HepG2 (cell line): ENCODE data around the gene FAM168A. TPM values are rescaled to one million over a fixed set of nuclear protein-coding genes. Genes with fewer than 3 reads are reported as not detected.

ENCODE experiments used
- ATAC-seq: fragments of 200-7000 bp; cut with Tn5 transposase; 3 replicates; pipeline ENCODE4 v1.9.1; 2020; ENCODE audit warnings: mild to moderate bottlenecking, moderate library complexity
- BruUV-seq: library from RNA; stranded (reverse); fragments of 400-500 nt; replicated peaks from 2 replicates; lab custom pipeline; 2021; lab: Mats Ljungman, UMichigan
- CTCF ChIA-PET: fragments of 300-600 bp; formaldehyde crosslinking; extraction: SDS; loops from one replicate; lab custom pipeline; 2021; ENCODE audit warnings: low total read pairs, inconsistent platforms, low intra/inter-chr PET ratio; lab: Yijun Ruan, JAX
- POLR2A ChIA-PET: fragments of 350-600 bp; sonication (Branson Sonifier 250); formaldehyde crosslinking; loops from one replicate; lab custom pipeline; 2020; ENCODE audit warnings: antibody characterized with exemption, inconsistent platforms; lab: Yijun Ruan, JAX
- DNase-seq: peaks from one replicate; pipeline ENCODE4 v3.0.0-alpha.2; 2015; ENCODE audit warnings: low spot score
- FAIRE-seq: peaks from 3 replicates; lab custom pipeline; 2011; peaks lifted over from hg19 to GRCh38; lab: Jason Lieb, UNC
- H2AFZ ChIP-seq: one replicate; pipeline ENCODE4 v1.6.1; 2011; ENCODE audit warnings: low read length, inconsistent platforms
- H3K27ac ChIP-seq: fragments of 300-600 bp; 3 replicates; pipeline ENCODE4 v1.8.0; 2011; ENCODE audit warnings: mixed run types, mild to moderate bottlenecking, mixed read lengths, low read length, inconsistent platforms; ENCODE audit not compliant: insufficient read depth; ENCODE audit errors: extremely low read length
- H3K27me3 ChIP-seq, 2 experiments: fragments of 200-600 bp in 1 of 2; 2 replicates in 1 of 2; 3 replicates in 1 of 2; pipeline versions ENCODE4 v1.6.0 to v1.8.0; 2011; ENCODE audit warnings: low read length in 2 of 2, mild to moderate bottlenecking in 2 of 2, moderate library complexity in 2 of 2, inconsistent platforms in 1 of 2; ENCODE audit not compliant: insufficient read depth in 2 of 2, control insufficient read depth in 1 of 2
- H3K36me3 ChIP-seq, 2 experiments: fragments of 200-600 bp in 1 of 2; replicated peaks in 1 of 2; 2 replicates in 1 of 2; 3 replicates in 1 of 2; pipeline versions ENCODE4 v1.5.1 to v1.8.0; 2011; ENCODE audit warnings: low read length in 2 of 2, inconsistent platforms in 1 of 2; ENCODE audit not compliant: insufficient read depth in 2 of 2, control insufficient read depth in 1 of 2
- H3K4me1 ChIP-seq: 2 replicates; pipeline ENCODE4 v1.5.1; 2012; ENCODE audit warnings: low read length, inconsistent platforms; ENCODE audit not compliant: insufficient read depth
- H3K4me2 ChIP-seq: 2 replicates; pipeline ENCODE4 v1.6.0; 2011; ENCODE audit warnings: low read depth, low read length, inconsistent platforms
- H3K4me3 ChIP-seq, 3 experiments: fragments of 200-600 bp in 1 of 3; sonication (generic), shearing (Covaris generic) in 1 of 3; replicated peaks in 1 of 3; 2 replicates each; pipeline ENCODE4 v1.5.1; 2011 to 2016; ENCODE audit warnings: low read length in 3 of 3, inconsistent platforms in 2 of 3, low read depth in 2 of 3, mild to moderate bottlenecking in 2 of 3, control low read depth in 1 of 3, mixed read lengths in 1 of 3; ENCODE audit not compliant: insufficient read depth in 1 of 3
- H3K79me2 ChIP-seq: one replicate; pipeline ENCODE4 v1.6.1; 2011; ENCODE audit warnings: low read length, inconsistent platforms; ENCODE audit not compliant: insufficient read depth
- H3K9ac ChIP-seq: 2 replicates; pipeline ENCODE4 v1.6.0; 2011; ENCODE audit warnings: mild to moderate bottlenecking, low read depth, low read length, inconsistent platforms; ENCODE audit not compliant: insufficient read depth
- H3K9me3 ChIP-seq: 2 replicates; pipeline ENCODE4 v1.5.1; 2012; ENCODE audit warnings: mild to moderate bottlenecking, low read length
- H4K20me1 ChIP-seq: 2 replicates; pipeline ENCODE4 v1.6.0; 2011; ENCODE audit warnings: inconsistent platforms, mild to moderate bottlenecking, low read length, moderate library complexity; ENCODE audit not compliant: insufficient read depth
- CAMTA2 ChIP-seq: sonication (generic); formaldehyde crosslinking; IDR thresholded peaks from 2 replicates; pipeline ENCODE4 v1.4.0; 2020; ENCODE audit warnings: mild to moderate bottlenecking, missing genetic modification reagents, borderline replicate concordance
- CREBL2 ChIP-seq: sonication (generic); formaldehyde crosslinking; IDR thresholded peaks from 2 replicates; pipeline ENCODE4 v1.8.1; 2023; ENCODE audit warnings: missing genetic modification reagents, mild to moderate bottlenecking, borderline replicate concordance
- E2F5 ChIP-seq: sonication (generic); formaldehyde crosslinking; conservative IDR thresholded peaks from 2 replicates; pipeline ENCODE4 v1.4.0; 2020; ENCODE audit warnings: missing genetic modification reagents
- EZH2 ChIP-seq: conservative IDR thresholded peaks from 2 replicates; pipeline ENCODE4 v1.6.1; 2012; ENCODE audit warnings: mild to moderate bottlenecking, low read depth, low read length, moderate library complexity
- HBP1 ChIP-seq: IDR thresholded peaks from 2 replicates; pipeline ENCODE4 v1.6.1; 2016; ENCODE audit warnings: low read depth, control low read depth
- HMG20B ChIP-seq: conservative IDR thresholded peaks from 2 replicates; pipeline ENCODE4 v1.6.1; 2016; ENCODE audit warnings: missing genetic modification reagents, missing compliant biosample characterization
- HMGA1 ChIP-seq: sonication (generic); formaldehyde crosslinking; conservative IDR thresholded peaks from 2 replicates; pipeline ENCODE4 v1.4.0; 2020; ENCODE audit warnings: missing genetic modification reagents
- HOXD1 ChIP-seq: sonication (generic); formaldehyde crosslinking; IDR thresholded peaks from 2 replicates; pipeline ENCODE4 v1.5.0; 2020; ENCODE audit warnings: missing genetic modification reagents
- IRX3 ChIP-seq: sonication (generic); formaldehyde crosslinking; IDR thresholded peaks from 2 replicates; pipeline ENCODE4 v1.8.1; 2023; ENCODE audit warnings: mild to moderate bottlenecking, low read depth, missing genetic modification reagents, borderline replicate concordance
- KDM4B ChIP-seq: sonication (generic); formaldehyde crosslinking; IDR thresholded peaks from 2 replicates; pipeline ENCODE4 v1.4.0; 2020; ENCODE audit warnings: missing genetic modification reagents
- MBNL3 ChIP-seq: fragments of 250-450 bp; sonication (Bioruptor Pico); conservative IDR thresholded peaks from 2 replicates; pipeline ENCODE4 v1.8.0; 2022; ENCODE audit warnings: mild to moderate bottlenecking, inconsistent platforms
- MEF2D ChIP-seq: sonication (generic); formaldehyde crosslinking; IDR thresholded peaks from 2 replicates; pipeline ENCODE4 v1.5.1; 2020; ENCODE audit warnings: mild to moderate bottlenecking, missing genetic modification reagents
- SRSF9 ChIP-seq: fragments of 200-400 bp; formaldehyde crosslinking; IDR thresholded peaks from 2 replicates; pipeline ENCODE4 v1.6.1; 2018; ENCODE audit warnings: borderline replicate concordance, mild to moderate bottlenecking, low read depth, low read length; ENCODE audit not compliant: insufficient read depth, poor library complexity, severe bottlenecking
- TBP ChIP-seq: sonication (generic); formaldehyde crosslinking; IDR thresholded peaks from 2 replicates; pipeline ENCODE4 v1.5.0; 2020; ENCODE audit warnings: missing genetic modification reagents
- THRA ChIP-seq: sonication (generic); formaldehyde crosslinking; IDR thresholded peaks from 2 replicates; pipeline ENCODE4 v1.4.0; 2020; ENCODE audit warnings: missing genetic modification reagents, borderline replicate concordance
- THYN1 ChIP-seq: sonication (generic); formaldehyde crosslinking; IDR thresholded peaks from 2 replicates; pipeline ENCODE4 v1.8.1; 2023; ENCODE audit warnings: low read depth, mild to moderate bottlenecking, moderate library complexity, missing genetic modification reagents, borderline replicate concordance
- ZNF20 ChIP-seq: sonication (generic); formaldehyde crosslinking; IDR thresholded peaks from 2 replicates; pipeline ENCODE4 v1.4.0; 2020; ENCODE audit warnings: mild to moderate bottlenecking, moderate library complexity, missing genetic modification reagents
- ZNF350 ChIP-seq: sonication (generic); formaldehyde crosslinking; IDR thresholded peaks from 2 replicates; pipeline ENCODE4 v1.4.0; 2020; ENCODE audit warnings: mild to moderate bottlenecking, low read depth, missing genetic modification reagents, borderline replicate concordance
- ZSCAN12 ChIP-seq: sonication (generic); formaldehyde crosslinking; IDR thresholded peaks from 2 replicates; pipeline ENCODE4 v1.9.0; 2021; ENCODE audit warnings: mild to moderate bottlenecking, missing genetic modification reagents
- ZSCAN22 ChIP-seq: sonication (generic); formaldehyde crosslinking; IDR thresholded peaks from 2 replicates; pipeline ENCODE4 v1.4.0; 2020; ENCODE audit warnings: mild to moderate bottlenecking, missing genetic modification reagents
- WGBS: methylation state at CpG from one replicate; pipeline ENCODE4 v1.1.6; 2017; ENCODE audit warnings: low lambda C conversion rate; 5-methylcytosine and 5-hydroxymethylcytosine counted together
- in situ Hi-C: cut with HindIII; loops from 2 replicates; pipeline ENCODE4 v1.10.0; 2017; ENCODE audit warnings: low pct_unique_long_range_greater_than_20kb; ENCODE audit not compliant: extremely low pct_ligation_motif_present
- intact Hi-C: fragments of 100-400 bp; cut with micrococcal nuclease; formaldehyde crosslinking; loops from one replicate; pipeline ENCODE4 v1.10.0; 2022; ENCODE audit not compliant: unreplicated experiment
- polyA plus RNA-seq, 8 experiments: library from polyadenylated mRNA; depleted of rRNA in 3 of 8; stranded (reverse) in 7 of 8; unstranded in 1 of 8; fragments of >200 nt; fragmentation: Illumina TruSeq in 4 of 8; extraction: Trizol in 4 of 8; gene quantifications; 2 replicates each; pipeline versions ENCODE4 v1.2.1 to v1.2.3, GENCODE V29; 2011 to 2016; ENCODE audit warnings: low read depth in 4 of 8, missing spikeins in 1 of 8, mixed read lengths in 1 of 8; ENCODE audit not compliant: insufficient read depth in 1 of 8
- total RNA-seq, 5 experiments: library from RNA; depleted of rRNA; stranded (reverse); fragments of >200 nt; fragmentation: Illumina TruSeq; extraction: Trizol; gene quantifications; 2 replicates each; pipeline ENCODE4 v1.2.3, GENCODE V29; 2016; ENCODE audit warnings: low read depth in 1 of 5

The FAM168A gene
- total and polyA plus RNA-seq, 2 of the 13 experiments (the other 11 are each of a cell fraction or from before 2014, with no cell fraction given): 13.9 to 15.8 TPM

- Histone ChIP-seq H3K4me2 (no peak overlapping the region), H3K36me3 (no peaks in the 10 kb centered on the region), H3K27me3 (no peaks in the 10 kb centered on the region), H3K79me2 (peaks cover 19% of the 10 kb centered on the region), H3K9ac (no peak overlapping the region), H4K20me1 (no peaks in the 10 kb centered on the region), H3K9me3 (no peaks in the 10 kb centered on the region), H3K4me3 (no peak overlapping the region), H3K27ac (no peak overlapping the region), H2AFZ (no peak overlapping the region), H3K4me1 (peaks cover 29% of the 10 kb centered on the region)
- DNase-seq: no peak
- in situ Hi-C loops (no loop called here), intact Hi-C loops (no loop called here)
- 86% methylated on average over 1 of the region's 3 CpGs for WGBS
- FAIRE-seq: no peak
- ChIA-PET CTCF (no interaction called here), POLR2A (interaction anchor here (1.1 kb wide), 1 partner anchor 75 kb away, joined by 4 read pairs; no protein-coding TSS in a partner anchor)
- no peak for ATAC-seq
- TF ChIP-seq HMGA1 (CRISPR knock-in tag) (no peak), THRA (CRISPR knock-in tag) (no peak), MBNL3 (CRISPR knock-in tag) (no peak), HMG20B (no peak), TBP (no peak), ZSCAN12 (CRISPR knock-in tag) (no peak), HOXD1 (CRISPR knock-in tag) (no peak), THYN1 (CRISPR knock-in tag) (no peak), MEF2D (CRISPR knock-in tag) (no peak), E2F5 (CRISPR knock-in tag) (no peak), EZH2 (no peak), KDM4B (CRISPR knock-in tag) (no peak), ZSCAN22 (CRISPR knock-in tag) (no peak), CAMTA2 (CRISPR knock-in tag) (no peak), ZNF350 (no peak), HBP1 (CRISPR knock-in tag) (no peak), CREBL2 (CRISPR knock-in tag) (no peak), ZNF20 (CRISPR knock-in tag) (no peak), IRX3 (CRISPR knock-in tag) (no peak), SRSF9 (no peak)
- no TSS peak for BruUV-seq
Measured at GRCh38 chr11:73382747-73383146, 215.2 kb downstream of the FAM168A start.
